ENCODE data around the gene TSHZ2.

The TSHZ2 gene

DNA sequence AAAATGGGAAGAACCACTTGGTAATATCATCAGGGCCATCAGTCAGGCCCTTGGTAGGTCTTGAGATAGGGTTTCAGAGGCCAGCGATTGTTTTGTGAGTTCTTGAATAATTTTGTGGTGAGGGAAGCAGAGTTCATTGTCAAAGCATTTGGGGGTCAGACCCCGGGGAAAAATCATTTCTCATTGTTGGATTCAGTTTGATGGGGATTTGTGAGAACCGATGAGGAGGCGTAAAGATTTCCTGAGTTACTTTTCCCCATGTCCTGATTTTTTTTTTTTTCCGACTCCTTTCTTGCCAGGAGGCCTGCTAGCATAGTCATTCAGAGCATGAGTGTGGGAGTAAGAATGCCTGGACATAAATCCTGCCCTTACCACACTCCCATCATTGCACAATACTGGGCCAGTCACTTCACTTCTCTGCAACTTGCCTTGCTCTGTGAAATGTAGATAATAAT, 60.3 kb downstream of the TSHZ2 start:
- no peak for DNase-seq

DNA sequence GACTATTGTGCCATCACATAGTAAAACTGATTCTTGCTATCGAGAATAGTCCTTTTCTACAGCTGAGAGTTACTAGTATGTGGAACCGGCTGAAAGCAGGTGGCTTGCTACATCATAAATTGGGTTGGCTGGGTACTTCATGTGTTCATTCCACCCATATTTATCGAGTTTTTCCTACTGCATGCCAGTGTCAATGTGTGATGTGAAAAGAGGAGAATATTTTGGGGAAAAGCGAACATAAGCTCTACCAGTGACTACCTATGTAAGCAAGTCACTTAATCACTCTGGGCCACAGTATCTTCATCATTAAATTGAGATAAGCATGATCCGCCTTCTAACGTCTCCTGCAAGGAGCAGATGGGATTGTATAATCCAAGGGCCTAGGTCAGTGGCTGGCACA, 61.0 kb downstream of the TSHZ2 start:
- no peak for DNase-seq

- no peak for DNase-seq
Observed at GRCh38 chr20:53034899-53035298, 62.7 kb downstream of the TSHZ2 start.

GRCh38 chr20:53036992-53037391, 64.8 kb downstream of the TSHZ2 start:
- DNase-seq = no peak

- DNase-seq = no peak
Observed at GRCh38 chr20:53037621-53038020, 65.5 kb downstream of the TSHZ2 start.

GRCh38 chr20:53038299-53038698, 66.1 kb downstream of the TSHZ2 start:
- no peak for DNase-seq

GRCh38 chr20:53040693-53041589, 68.8 kb downstream of the TSHZ2 start:
- DNase-seq = peak; percentile 91

GRCh38 chr20:53042521-53042920, 70.4 kb downstream of the TSHZ2 start:
- no peak for DNase-seq

DNA sequence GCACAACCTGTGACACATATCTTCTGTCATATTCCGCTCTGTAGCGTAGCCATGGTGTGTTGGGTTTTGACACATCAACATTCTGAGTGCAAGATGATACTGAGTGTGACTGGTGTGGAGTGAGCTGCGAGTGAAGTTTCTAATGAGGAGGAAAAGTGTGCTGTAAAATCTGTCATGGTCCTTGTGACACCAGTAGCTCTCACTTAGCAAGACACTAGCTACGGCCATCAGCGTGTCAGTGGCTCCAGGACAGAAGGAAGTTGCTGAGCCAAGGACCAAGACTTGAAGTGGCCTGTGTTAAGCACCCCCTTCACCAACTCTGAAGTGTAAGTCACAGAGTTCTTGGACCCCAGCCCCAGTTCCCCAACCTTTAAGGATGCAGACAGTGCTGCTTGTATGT, 72.1 kb downstream of the TSHZ2 start:
- DNase-seq = no peak

DNA sequence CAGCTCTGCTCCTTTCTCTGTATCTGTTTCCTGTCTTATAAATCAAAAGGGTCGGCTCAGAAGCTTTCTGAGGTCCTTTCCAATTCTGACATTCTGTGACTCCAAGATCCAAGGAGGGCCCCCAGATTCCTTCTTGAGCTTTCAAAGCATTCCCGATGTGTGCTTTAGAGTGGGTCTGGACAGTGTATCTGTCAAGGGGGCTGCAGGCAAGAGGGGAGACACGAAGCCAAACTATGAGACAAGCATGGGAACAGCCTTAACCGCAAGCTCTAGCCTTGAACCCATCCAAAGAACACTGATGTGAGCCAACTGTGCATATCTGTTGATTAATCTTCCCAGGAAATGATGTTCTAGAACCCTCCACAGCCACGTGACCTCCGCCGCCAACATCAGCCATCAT, 73.8 kb downstream of the TSHZ2 start:
- DNase-seq = no peak

- DNase-seq = no peak
Observed at GRCh38 chr20:53047203-53047602, 75.0 kb downstream of the TSHZ2 start.

DNA sequence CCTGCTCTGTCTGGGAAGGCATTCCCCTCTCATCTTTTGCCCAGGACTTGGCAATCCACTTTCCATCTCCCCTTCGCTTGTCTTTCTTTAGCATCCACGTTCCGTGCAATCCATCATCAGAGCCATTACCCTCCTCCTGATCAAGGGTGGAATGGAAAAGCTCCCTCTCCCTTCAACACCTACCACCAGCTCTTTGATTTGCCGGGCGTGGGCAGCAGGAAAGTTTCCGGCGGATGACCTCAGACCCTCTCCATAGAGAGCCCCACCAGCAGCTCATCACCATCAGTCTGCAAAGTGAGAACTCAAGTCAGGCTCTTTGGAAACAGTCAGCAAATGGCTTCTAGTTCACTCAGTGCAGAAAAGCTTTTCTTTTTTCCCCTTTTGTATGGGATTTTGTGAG, 76.2 kb downstream of the TSHZ2 start:
- DNase-seq = no peak

GRCh38 chr20:53050338-53050737, 78.2 kb downstream of the TSHZ2 start:
- DNase-seq = no peak

DNA sequence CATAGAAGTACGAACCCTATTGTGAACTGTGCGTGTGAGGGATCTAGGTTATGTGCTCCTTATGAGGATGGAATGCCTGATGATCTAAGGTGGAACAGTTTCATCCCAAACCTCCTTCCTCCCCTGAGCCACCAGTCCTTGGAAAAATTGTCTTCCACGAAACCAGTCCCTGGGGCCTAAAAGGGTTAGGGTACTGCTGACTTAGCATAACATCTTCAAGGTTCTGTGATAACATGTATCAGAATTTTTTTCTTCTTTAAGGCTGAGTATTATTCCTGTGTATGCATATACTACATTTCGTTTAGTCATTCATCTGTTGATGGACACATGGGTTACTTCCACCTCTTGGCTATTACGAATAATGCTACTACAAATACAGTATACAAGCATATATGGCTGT, 80.2 kb downstream of the TSHZ2 start:
- no peak for DNase-seq

- DNase-seq = no peak
Observed at GRCh38 chr20:53053595-53053994, 81.4 kb downstream of the TSHZ2 start.

GRCh38 chr20:53055367-53056067, 83.4 kb downstream of the TSHZ2 start:
- DNase-seq = no peak

- DNase-seq = no peak
Observed at GRCh38 chr20:53057579-53057978, 85.4 kb downstream of the TSHZ2 start.

DNA sequence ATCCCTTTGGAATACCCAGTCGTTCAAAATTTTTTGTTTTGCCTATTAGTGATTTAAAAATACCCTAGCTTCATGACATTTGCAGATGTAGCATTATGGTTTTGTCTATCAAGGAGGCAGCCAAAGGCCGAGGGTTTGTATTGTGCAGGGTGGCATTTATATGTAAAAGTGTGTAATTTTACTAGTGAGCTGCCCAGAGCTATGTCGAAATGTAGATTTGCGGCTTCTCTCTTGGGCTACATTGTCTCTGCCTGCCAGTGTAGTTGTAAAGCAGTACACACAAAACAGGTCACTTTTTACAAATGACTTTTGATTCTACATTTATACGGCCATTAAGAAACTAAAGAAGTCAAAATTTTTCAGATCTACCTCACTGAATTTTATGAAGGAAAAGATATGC, 87.7 kb downstream of the TSHZ2 start:
- DNase-seq = no peak

DNA sequence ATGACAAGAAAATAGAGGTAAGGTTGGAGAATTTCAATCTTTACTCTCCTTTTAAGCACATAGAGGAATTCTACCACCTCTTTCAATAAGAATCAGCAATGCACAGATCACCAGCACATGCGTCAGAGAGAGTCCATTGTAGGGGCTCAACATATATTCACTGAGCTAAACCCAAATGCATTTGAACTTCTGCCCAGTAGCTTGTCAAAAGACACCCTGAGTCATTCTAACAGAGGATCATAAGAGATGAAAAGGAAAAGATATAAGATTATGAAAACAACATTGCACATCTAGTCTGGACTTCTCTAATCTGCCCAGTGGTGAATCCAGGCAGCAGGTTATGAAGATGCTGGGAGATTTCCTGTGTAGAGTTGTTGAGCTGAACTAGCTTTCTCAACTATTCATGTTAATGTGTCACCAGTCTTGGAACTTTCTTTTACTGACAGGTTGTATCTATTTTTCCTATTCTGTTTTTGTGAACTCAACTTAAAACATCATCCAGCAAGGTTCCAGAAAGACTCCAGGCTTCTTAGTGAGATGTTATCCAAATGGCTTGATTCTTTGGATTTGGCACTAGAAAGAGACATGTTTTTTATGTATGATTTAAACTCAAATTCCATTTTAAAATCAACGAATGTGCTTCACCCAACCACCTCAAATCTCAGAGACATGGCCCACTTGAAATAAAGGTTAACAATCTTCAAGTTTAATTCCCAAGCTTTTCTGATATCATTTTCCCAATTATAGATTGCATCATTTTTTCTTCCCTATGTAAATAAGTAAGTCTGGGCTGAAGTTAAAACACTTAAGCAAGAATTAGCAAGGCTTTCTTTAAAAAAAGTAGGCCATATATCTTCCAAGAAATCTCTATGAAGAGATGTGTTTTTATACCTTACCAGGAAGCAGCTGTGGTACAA, 89.3 kb downstream of the TSHZ2 start:
- DNase-seq = no peak

- DNase-seq = no peak
Observed at GRCh38 chr20:53064935-53065334, 92.8 kb downstream of the TSHZ2 start.

- DNase-seq = no peak
Observed at GRCh38 chr20:53068241-53068640, 96.1 kb downstream of the TSHZ2 start.

- no peak for DNase-seq
Observed at GRCh38 chr20:53069132-53069531, 97.0 kb downstream of the TSHZ2 start.

DNA sequence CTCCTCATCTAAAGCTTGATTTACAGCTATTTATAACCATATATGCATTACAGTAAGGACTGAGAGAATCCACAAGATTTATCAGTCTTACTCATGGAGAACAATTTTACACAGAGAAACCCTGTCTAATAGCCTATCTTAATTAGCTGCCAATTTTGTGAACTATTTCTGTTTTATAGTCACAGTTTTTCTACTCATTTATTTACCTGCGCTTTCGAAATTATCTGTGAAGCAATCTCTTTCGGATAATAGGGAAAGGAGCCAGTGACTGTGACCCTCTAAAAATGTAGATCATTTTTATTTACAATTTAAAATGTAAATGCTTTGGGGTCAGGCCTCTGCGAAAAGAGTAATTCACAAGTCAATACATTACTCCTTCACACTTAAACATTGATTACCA, 98.1 kb downstream of the TSHZ2 start:
- DNase-seq = no peak

Measured in SHP77 treated with DMSO at 0.1 percent for 48 hours (cell line).